ENCODE measurements around the gene USP17L28. TPM values are rescaled to one million over a fixed set of nuclear protein-coding genes. Genes with fewer than 3 reads are reported as not detected.
"Not testable (repeated sequence)": the region's sequence is repeated elsewhere in the genome, so short reads cannot be mapped to it uniquely, and the experiment has no call there.

USP17L28 gene, protein sequence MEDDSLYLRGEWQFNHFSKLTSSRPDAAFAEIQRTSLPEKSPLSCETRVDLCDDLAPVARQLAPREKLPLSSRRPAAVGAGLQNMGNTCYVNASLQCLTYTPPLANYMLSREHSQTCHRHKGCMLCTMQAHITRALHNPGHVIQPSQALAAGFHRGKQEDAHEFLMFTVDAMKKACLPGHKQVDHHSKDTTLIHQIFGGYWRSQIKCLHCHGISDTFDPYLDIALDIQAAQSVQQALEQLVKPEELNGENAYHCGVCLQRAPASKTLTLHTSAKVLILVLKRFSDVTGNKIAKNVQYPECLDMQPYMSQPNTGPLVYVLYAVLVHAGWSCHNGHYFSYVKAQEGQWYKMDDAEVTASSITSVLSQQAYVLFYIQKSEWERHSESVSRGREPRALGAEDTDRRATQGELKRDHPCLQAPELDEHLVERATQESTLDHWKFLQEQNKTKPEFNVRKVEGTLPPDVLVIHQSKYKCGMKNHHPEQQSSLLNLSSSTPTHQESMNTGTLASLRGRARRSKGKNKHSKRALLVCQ
- not detected in 2 replicates for total RNA-seq

DNA sequence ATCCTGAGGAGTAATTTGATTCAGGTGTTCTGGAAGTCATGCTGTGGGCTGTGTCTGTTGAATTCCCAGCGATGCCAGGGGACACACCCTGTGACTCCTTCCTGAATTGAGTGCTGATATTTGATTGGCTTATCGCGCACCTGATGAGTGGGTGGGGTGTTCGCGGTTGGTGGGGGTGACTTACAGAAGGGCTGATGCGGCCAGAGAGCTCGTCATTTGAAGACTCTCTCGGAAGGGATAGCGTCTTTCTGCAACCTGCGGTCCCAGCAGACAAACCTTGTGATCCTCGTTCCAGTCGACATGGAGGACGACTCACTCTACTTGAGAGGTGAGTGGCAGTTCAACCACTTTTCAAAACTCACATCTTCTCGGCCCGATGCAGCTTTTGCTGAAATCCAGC, at the start of gene USP17L28:
Gene USP17L28 (plus strand): TSS at position 301 of the 400 bp plus-strand sequence. CDS start 0 bp downstream, at position 301.
- intact Hi-C loops (cut with micrococcal nuclease), result not testable (repeated sequence)

DNA sequence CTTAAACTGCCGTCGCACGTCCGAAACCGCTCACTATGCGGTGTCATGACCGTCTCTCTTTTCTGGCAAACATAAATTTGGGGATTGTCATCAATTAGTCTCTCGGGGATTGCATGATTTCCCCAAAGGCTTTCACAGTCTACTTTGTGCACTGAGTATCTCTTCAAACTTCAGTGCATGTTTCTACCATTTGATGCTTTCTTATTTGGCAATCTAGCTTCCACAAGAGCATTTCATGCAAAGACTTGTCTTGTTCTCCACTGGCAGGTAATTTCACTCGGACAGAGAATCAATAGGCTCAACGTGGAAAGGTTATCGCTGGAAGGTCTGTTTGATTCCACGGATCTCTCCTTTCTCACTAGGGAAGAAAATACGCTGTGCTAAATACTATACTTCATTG, 24.5 kb upstream of the USP17L28 start:
- intact Hi-C loops (cut with micrococcal nuclease), result not testable (repeated sequence)

DNA sequence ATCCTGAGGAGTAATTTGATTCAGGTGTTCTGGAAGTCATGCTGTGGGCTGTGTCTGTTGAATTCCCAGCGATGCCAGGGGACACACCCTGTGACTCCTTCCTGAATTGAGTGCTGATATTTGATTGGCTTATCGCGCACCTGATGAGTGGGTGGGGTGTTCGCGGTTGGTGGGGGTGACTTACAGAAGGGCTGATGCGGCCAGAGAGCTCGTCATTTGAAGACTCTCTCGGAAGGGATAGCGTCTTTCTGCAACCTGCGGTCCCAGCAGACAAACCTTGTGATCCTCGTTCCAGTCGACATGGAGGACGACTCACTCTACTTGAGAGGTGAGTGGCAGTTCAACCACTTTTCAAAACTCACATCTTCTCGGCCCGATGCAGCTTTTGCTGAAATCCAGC, 23.8 kb upstream of the USP17L28 start, which contains the start of gene USP17L24:
Gene USP17L24 (plus strand): TSS at position 301 of the 400 bp plus-strand sequence. CDS start 0 bp downstream, at position 301.
- intact Hi-C loops (cut with micrococcal nuclease), result not testable (repeated sequence)

DNA sequence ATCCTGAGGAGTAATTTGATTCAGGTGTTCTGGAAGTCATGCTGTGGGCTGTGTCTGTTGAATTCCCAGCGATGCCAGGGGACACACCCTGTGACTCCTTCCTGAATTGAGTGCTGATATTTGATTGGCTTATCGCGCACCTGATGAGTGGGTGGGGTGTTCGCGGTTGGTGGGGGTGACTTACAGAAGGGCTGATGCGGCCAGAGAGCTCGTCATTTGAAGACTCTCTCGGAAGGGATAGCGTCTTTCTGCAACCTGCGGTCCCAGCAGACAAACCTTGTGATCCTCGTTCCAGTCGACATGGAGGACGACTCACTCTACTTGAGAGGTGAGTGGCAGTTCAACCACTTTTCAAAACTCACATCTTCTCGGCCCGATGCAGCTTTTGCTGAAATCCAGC, 19.1 kb upstream of the USP17L28 start, which contains the start of gene USP17L25:
Gene USP17L25 (plus strand): TSS at position 301 of the 400 bp plus-strand sequence. CDS start 0 bp downstream, at position 301.
- intact Hi-C loops (cut with micrococcal nuclease), result not testable (repeated sequence)

DNA sequence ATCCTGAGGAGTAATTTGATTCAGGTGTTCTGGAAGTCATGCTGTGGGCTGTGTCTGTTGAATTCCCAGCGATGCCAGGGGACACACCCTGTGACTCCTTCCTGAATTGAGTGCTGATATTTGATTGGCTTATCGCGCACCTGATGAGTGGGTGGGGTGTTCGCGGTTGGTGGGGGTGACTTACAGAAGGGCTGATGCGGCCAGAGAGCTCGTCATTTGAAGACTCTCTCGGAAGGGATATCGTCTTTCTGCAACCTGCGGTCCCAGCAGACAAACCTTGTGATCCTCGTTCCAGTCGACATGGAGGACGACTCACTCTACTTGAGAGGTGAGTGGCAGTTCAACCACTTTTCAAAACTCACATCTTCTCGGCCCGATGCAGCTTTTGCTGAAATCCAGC, 14.3 kb upstream of the USP17L28 start, which contains the start of gene USP17L26:
Gene USP17L26 (plus strand): TSS at position 301 of the 400 bp plus-strand sequence. CDS start 0 bp downstream, at position 301.
- intact Hi-C loops (cut with micrococcal nuclease), result not testable (repeated sequence)

DNA sequence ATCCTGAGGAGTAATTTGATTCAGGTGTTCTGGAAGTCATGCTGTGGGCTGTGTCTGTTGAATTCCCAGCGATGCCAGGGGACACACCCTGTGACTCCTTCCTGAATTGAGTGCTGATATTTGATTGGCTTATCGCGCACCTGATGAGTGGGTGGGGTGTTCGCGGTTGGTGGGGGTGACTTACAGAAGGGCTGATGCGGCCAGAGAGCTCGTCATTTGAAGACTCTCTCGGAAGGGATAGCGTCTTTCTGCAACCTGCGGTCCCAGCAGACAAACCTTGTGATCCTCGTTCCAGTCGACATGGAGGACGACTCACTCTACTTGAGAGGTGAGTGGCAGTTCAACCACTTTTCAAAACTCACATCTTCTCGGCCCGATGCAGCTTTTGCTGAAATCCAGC, 9.6 kb upstream of the USP17L28 start, which contains the start of gene USP17L5:
Gene USP17L5 (plus strand): TSS at position 301 of the 400 bp plus-strand sequence. CDS start 0 bp downstream, at position 301.
- intact Hi-C loops (cut with micrococcal nuclease), result not testable (repeated sequence)

DNA sequence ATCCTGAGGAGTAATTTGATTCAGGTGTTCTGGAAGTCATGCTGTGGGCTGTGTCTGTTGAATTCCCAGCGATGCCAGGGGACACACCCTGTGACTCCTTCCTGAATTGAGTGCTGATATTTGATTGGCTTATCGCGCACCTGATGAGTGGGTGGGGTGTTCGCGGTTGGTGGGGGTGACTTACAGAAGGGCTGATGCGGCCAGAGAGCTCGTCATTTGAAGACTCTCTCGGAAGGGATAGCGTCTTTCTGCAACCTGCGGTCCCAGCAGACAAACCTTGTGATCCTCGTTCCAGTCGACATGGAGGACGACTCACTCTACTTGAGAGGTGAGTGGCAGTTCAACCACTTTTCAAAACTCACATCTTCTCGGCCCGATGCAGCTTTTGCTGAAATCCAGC, 4.8 kb upstream of the USP17L28 start, which contains the start of gene USP17L27:
Gene USP17L27 (plus strand): TSS at position 301 of the 400 bp plus-strand sequence. CDS start 0 bp downstream, at position 301.
- intact Hi-C loops (cut with micrococcal nuclease), result not testable (repeated sequence)

DNA sequence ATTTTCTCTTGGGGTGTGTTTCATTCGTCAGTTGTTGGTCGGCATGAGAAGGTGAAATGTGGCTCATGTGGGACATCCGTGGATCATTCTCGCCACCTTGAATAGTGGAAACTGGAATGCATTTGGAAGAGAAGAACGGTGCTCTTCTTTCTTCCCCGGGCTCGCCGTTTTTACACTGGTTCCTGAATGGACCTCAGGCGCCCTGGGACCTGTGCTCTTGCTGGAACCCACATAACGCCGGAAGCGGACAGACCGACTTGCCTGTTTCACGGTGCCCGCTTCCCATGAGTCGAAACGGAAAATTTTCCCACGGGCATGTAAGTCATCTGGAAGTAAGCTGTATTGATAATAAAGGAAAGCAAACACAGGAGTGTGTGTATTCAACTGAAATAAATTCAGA, 2.2 kb downstream of the USP17L28 start:
- intact Hi-C loops (cut with micrococcal nuclease), result not testable (repeated sequence)

DNA sequence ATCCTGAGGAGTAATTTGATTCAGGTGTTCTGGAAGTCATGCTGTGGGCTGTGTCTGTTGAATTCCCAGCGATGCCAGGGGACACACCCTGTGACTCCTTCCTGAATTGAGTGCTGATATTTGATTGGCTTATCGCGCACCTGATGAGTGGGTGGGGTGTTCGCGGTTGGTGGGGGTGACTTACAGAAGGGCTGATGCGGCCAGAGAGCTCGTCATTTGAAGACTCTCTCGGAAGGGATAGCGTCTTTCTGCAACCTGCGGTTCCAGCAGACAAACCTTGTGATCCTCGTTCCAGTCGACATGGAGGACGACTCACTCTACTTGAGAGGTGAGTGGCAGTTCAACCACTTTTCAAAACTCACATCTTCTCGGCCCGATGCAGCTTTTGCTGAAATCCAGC, 4.6 kb downstream of the USP17L28 start, which contains the start of gene USP17L29:
Gene USP17L29 (plus strand): TSS at position 301 of the 400 bp plus-strand sequence. CDS start 0 bp downstream, at position 301.
- intact Hi-C loops (cut with micrococcal nuclease), result not testable (repeated sequence)

DNA sequence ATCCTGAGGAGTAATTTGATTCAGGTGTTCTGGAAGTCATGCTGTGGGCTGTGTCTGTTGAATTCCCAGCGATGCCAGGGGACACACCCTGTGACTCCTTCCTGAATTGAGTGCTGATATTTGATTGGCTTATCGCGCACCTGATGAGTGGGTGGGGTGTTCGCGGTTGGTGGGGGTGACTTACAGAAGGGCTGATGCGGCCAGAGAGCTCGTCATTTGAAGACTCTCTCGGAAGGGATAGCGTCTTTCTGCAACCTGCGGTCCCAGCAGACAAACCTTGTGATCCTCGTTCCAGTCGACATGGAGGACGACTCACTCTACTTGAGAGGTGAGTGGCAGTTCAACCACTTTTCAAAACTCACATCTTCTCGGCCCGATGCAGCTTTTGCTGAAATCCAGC, 14.1 kb downstream of the USP17L28 start, which contains the start of gene USP17L30:
Gene USP17L30 (plus strand): TSS at position 301 of the 400 bp plus-strand sequence. CDS start 0 bp downstream, at position 301.
- intact Hi-C loops (cut with micrococcal nuclease), result not testable (repeated sequence)

DNA sequence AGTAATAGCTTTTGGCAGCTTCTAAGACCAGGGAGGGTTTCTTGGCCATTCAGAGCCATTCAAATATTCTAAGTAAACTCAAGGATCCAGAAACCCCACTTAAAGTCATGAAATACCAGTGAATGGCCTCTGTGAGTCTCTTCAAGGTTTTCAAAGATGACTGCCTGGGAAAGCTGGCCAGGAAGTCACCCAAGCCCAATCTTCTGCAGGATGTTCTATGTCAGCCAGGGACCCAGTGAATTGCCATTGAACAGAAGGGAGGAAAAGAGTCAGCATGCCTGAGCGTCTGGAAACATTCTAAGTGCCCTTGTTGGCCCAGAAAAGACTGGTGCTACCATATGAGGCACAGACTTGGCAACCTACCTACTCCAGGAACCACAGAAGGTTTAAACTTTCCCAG, 31.2 kb downstream of the USP17L28 start:
- intact Hi-C loops (cut with micrococcal nuclease), result not testable (repeated sequence)

DNA sequence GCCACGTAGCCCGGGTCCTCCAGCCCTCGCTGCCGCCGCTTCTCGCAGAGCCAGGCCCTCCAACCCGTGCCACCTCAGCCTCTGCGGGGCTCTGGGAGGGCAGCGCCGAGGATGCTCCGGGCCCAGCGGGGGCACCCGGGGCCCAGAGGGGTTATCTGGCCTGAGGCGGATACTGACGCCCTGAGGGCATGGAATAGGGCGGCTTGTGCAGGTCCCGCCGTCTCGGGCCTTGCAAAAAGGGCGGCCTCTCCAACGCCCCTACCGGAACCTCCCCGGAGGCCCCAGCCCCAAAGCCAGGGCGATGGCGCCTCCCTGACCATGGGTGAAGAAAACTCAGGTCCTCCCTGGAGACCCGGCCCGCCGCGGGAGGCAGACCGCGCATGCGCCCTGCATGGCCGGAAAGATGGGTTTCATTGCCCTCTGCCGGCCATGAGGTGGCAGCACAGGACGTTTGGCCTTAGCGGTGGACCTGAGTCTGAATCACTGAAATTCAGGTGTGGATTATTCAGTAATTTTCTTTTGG, 32.4 kb downstream of the USP17L28 start:
- intact Hi-C loops (cut with micrococcal nuclease), result not testable (repeated sequence)

DNA sequence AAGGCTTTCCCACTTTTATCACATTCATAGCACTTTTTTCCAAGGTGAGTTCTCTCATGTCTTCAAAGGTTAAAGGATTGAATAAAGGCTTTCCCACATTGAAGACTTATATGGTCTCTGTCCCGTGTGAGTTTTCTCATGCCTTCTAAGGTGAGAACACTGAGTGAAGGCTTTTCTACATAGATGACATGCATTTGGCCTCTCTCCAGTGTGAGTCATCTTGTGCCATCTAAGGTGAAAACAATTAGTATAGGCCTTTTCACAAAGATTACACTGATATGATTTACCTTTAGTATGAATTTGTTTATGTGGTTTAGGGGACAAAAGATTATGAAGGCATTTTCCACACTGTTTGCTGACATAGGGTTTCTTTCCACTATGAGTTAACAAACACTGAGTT, 35.4 kb downstream of the USP17L28 start:
- intact Hi-C loops (cut with micrococcal nuclease), result no loop called here

DNA sequence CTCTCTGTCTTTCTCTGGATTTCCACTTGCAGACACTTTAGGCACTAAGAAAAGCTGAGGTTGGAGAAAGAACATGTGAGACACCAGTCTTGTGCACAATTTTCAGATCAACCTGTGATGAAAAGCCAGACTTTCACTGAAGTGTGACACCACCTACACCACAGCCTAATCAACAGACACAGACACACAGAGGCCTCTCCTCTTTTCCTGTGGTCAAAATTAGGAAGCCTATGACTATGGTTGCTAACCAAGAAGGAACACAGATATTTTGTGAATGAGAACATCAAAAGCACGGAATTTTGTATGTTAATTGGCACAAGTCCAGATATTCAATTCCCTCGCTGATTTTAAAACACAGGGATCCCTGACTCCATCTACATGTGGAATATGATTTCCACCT, 40.3 kb downstream of the USP17L28 start:
- intact Hi-C loops (cut with micrococcal nuclease), result not testable (repeated sequence)

Other genes with a start within 250 kb of the USP17L28 start
- gene FAM90A26, start 178.5 kb upstream of the USP17L28 start, total RNA-seq, result not detected in 2 replicates
- not detected in 2 replicates for gene USP17L10, start 138.2 kb upstream of the USP17L28 start, total RNA-seq
- not detected in 2 replicates for gene USP17L11, start 133.5 kb upstream of the USP17L28 start, total RNA-seq
- gene USP17L12, start 128.7 kb upstream of the USP17L28 start, total RNA-seq, result not detected in 2 replicates
- not detected in 2 replicates for gene USP17L13, start 124.0 kb upstream of the USP17L28 start, total RNA-seq
- gene USP17L15, start 114.5 kb upstream of the USP17L28 start, total RNA-seq, result not detected in 2 replicates
- not detected in 2 replicates for gene USP17L17, start 105.0 kb upstream of the USP17L28 start, total RNA-seq
- not detected in 2 replicates for gene USP17L18, start 100.3 kb upstream of the USP17L28 start, total RNA-seq
- gene USP17L19, start 95.5 kb upstream of the USP17L28 start, total RNA-seq, result not detected in 2 replicates
- gene USP17L20, start 90.8 kb upstream of the USP17L28 start, total RNA-seq, result not detected in 2 replicates
- not detected in 2 replicates for gene USP17L21, start 86.0 kb upstream of the USP17L28 start, total RNA-seq
- not detected in 2 replicates for gene USP17L22, start 81.3 kb upstream of the USP17L28 start, total RNA-seq
- gene USP17L24, start 23.7 kb upstream of the USP17L28 start, total RNA-seq, result not detected in 2 replicates
- not detected in 2 replicates for gene USP17L25, start 19.0 kb upstream of the USP17L28 start, total RNA-seq
- gene USP17L26, start 14.2 kb upstream of the USP17L28 start, total RNA-seq, result not detected in 2 replicates
- not detected in 2 replicates for gene USP17L5, start 9.5 kb upstream of the USP17L28 start, total RNA-seq
- gene USP17L27, start 4.7 kb upstream of the USP17L28 start, total RNA-seq, result not detected in 2 replicates
- not detected in 2 replicates for gene USP17L29, start 4.7 kb downstream of the USP17L28 start, total RNA-seq
- not detected in 2 replicates for gene USP17L30, start 14.2 kb downstream of the USP17L28 start, total RNA-seq
- gene DEFB131A, start 95.5 kb downstream of the USP17L28 start, total RNA-seq, result not detected in 2 replicates